Hypothalamus (tissue), 51 donors: ENCODE measurements around the gene SMURF2.
"Not testable (repeated sequence)": the region's sequence is repeated elsewhere in the genome, so short reads cannot be mapped to it uniquely, and the experiment has no call there.

ENCODE experiments used
- DNase-seq, 51 donors: peaks; one replicate each; lab custom pipeline; 2025; lab: John Stamatoyannopoulos, UW

The SMURF2 gene

GRCh38 chr17:64661976-64662773 is at the start of gene SMURF2:
TSS of gene SMURF2 (minus strand) at chr17:64662307. CDS start at chr17:64661880, 427 bp downstream.
- peak in 49 of 51 donors; percentile 22 to 88 (median 65) for DNase-seq

GRCh38 chr17:64709481-64709880 is 47.4 kb upstream of the SMURF2 start:
- DNase-seq: no peak

- peak in 29 of 51 donors; percentile 3 to 48 (median 22) for DNase-seq
Observed at GRCh38 chr17:64707050-64707591, 45.0 kb upstream of the SMURF2 start.

GRCh38 chr17:64706224-64707049 is 44.3 kb upstream of the SMURF2 start:
- no peak for DNase-seq

GRCh38 chr17:64702815-64703214 is 40.7 kb upstream of the SMURF2 start:
- DNase-seq: no peak

GRCh38 chr17:64698725-64699124 is 36.6 kb upstream of the SMURF2 start:
- DNase-seq: no peak

- peak in 4 of 51 donors; percentile 4 to 47 (median 28) for DNase-seq
Observed at GRCh38 chr17:64694207-64694606, 32.1 kb upstream of the SMURF2 start.

- no peak for DNase-seq
Observed at GRCh38 chr17:64692187-64692586, 30.1 kb upstream of the SMURF2 start.

GRCh38 chr17:64689106-64689505 is 27.0 kb upstream of the SMURF2 start:
- DNase-seq: no peak

- no peak for DNase-seq
Observed at GRCh38 chr17:64688481-64688880, 26.4 kb upstream of the SMURF2 start.

- no peak for DNase-seq
Observed at GRCh38 chr17:64687961-64688360, 25.9 kb upstream of the SMURF2 start.

- DNase-seq: no peak
Observed at GRCh38 chr17:64687376-64687775, 25.3 kb upstream of the SMURF2 start.

GRCh38 chr17:64686705-64687104 is 24.6 kb upstream of the SMURF2 start:
- no peak for DNase-seq

- DNase-seq: no peak
Observed at GRCh38 chr17:64685705-64686104, 23.6 kb upstream of the SMURF2 start.

GRCh38 chr17:64683796-64684195 is 21.7 kb upstream of the SMURF2 start:
- no peak for DNase-seq

GRCh38 chr17:64682261-64683181 is 20.4 kb upstream of the SMURF2 start:
- DNase-seq: no peak

- DNase-seq: no peak
Observed at GRCh38 chr17:64679710-64680216, 17.7 kb upstream of the SMURF2 start.

GRCh38 chr17:64676763-64677162 is 14.7 kb upstream of the SMURF2 start:
- DNase-seq: no peak

GRCh38 chr17:64670843-64671590 is 8.9 kb upstream of the SMURF2 start:
- not testable (repeated sequence) for DNase-seq
